Astrocyte (in vitro differentiated cells and primary cell): Measurements from ENCODE around the gene BMP10. TPM values are rescaled to one million over a fixed set of nuclear protein-coding genes. Genes with fewer than 3 reads are reported as not detected.

Experiments used
- DNase-seq: peaks from one replicate; pipeline ENCODE4 v3.0.0-alpha.2; 2010; ENCODE audit warnings: low read depth
- FAIRE-seq: peaks from 2 replicates; lab custom pipeline; 2011; peaks lifted over from hg19 to GRCh38; lab: Jason Lieb, UNC
- H2AFZ ChIP-seq: 2 replicates; pipeline ENCODE4 v1.6.0; 2012; ENCODE audit warnings: low read depth, low read length, inconsistent platforms
- H3K27ac ChIP-seq: 2 replicates; pipeline ENCODE4 v1.5.1; 2011; ENCODE audit warnings: low read depth, low read length, inconsistent platforms
- H3K27me3 ChIP-seq: 2 replicates; pipeline ENCODE4 v1.6.0; 2011; ENCODE audit warnings: low read length, inconsistent platforms; ENCODE audit not compliant: insufficient read depth
- H3K36me3 ChIP-seq: 2 replicates; pipeline ENCODE4 v1.5.1; 2011; ENCODE audit warnings: low read length, inconsistent platforms; ENCODE audit not compliant: insufficient read depth
- H3K4me1 ChIP-seq: 2 replicates; pipeline ENCODE4 v1.5.1; 2011; ENCODE audit warnings: low read length, inconsistent platforms; ENCODE audit not compliant: insufficient read depth
- H3K4me2 ChIP-seq: 2 replicates; pipeline ENCODE4 v1.6.0; 2012; ENCODE audit warnings: low read length, inconsistent platforms
- H3K4me3 ChIP-seq: 2 replicates; pipeline ENCODE4 v1.5.1; 2011; ENCODE audit warnings: low read depth, mild to moderate bottlenecking, low read length, inconsistent platforms; ENCODE audit not compliant: insufficient read depth
- H3K79me2 ChIP-seq: 2 replicates; pipeline ENCODE4 v1.6.0; 2012; ENCODE audit warnings: mild to moderate bottlenecking, low read length, inconsistent platforms; ENCODE audit not compliant: insufficient read depth
- H3K9ac ChIP-seq: 2 replicates; pipeline ENCODE4 v1.6.0; 2012; ENCODE audit warnings: mild to moderate bottlenecking, low read length, inconsistent platforms
- H3K9me3 ChIP-seq: 2 replicates; pipeline ENCODE4 v1.5.1; 2012; ENCODE audit warnings: low read depth, mild to moderate bottlenecking, low read length, inconsistent platforms; ENCODE audit not compliant: insufficient read depth
- H4K20me1 ChIP-seq: 2 replicates; pipeline ENCODE4 v1.6.0; 2012; ENCODE audit warnings: low read length, inconsistent platforms; ENCODE audit not compliant: insufficient read depth
- H3K27ac Mint-ChIP-seq: one replicate; pipeline ENCODE4 v1.8.0; 2021; ENCODE audit warnings: mild to moderate bottlenecking, mixed read lengths; ENCODE audit not compliant: unreplicated experiment
- H3K27me3 Mint-ChIP-seq: one replicate; pipeline ENCODE4 v1.8.0; 2021; ENCODE audit warnings: low read depth, mixed read lengths; ENCODE audit not compliant: unreplicated experiment
- H3K36me3 Mint-ChIP-seq: one replicate; pipeline ENCODE4 v1.8.0; 2021; ENCODE audit warnings: low read depth, mixed read lengths; ENCODE audit not compliant: unreplicated experiment
- H3K4me1 Mint-ChIP-seq: one replicate; pipeline ENCODE4 v1.8.0; 2021; ENCODE audit warnings: low read depth, mixed read lengths; ENCODE audit not compliant: unreplicated experiment
- H3K4me3 Mint-ChIP-seq: one replicate; pipeline ENCODE4 v1.8.0; 2021; ENCODE audit warnings: mild to moderate bottlenecking, moderate library complexity, mixed read lengths; ENCODE audit not compliant: unreplicated experiment
- H3K9me3 Mint-ChIP-seq: one replicate; pipeline ENCODE4 v1.8.0; 2021; ENCODE audit warnings: mild to moderate bottlenecking, mixed read lengths; ENCODE audit not compliant: unreplicated experiment
- EZH2 ChIP-seq: IDR thresholded peaks from 2 replicates; pipeline ENCODE4 v1.6.1; 2012; ENCODE audit warnings: mild to moderate bottlenecking, low read length, inconsistent platforms; ENCODE audit not compliant: insufficient read depth
- total RNA-seq: library from RNA; stranded (reverse); gene quantifications from 2 replicates; pipeline ENCODE4 v1.2.1, GENCODE V29; 2021
- TF ChIP-seq, protein P1 (sequence below): IDR thresholded peaks from 2 replicates; pipeline ENCODE4 v1.5.1; 2011; ENCODE audit warnings: low read depth, mild to moderate bottlenecking, inconsistent platforms, low read length, moderate library complexity; ENCODE audit not compliant: insufficient read depth

The BMP10 gene
- total RNA-seq, 1 donor from 2014 or later = not detected

- no peaks in the 10 kb centered on the region for H3K36me3 Mint-ChIP-seq
- H3K4me3 Mint-ChIP-seq = no peak overlapping the region
- no peaks in the 10 kb centered on the region for H3K27me3 Mint-ChIP-seq
- H3K9me3 Mint-ChIP-seq = no peaks in the 10 kb centered on the region
- FAIRE-seq = no peak
- Histone ChIP-seq H3K27ac (no peak overlapping the region), H3K27me3 (peaks cover 8% of the 10 kb centered on the region), H3K9me3 (no peaks in the 10 kb centered on the region), H3K9ac (no peak overlapping the region), H3K4me1 (peaks cover 6% of the 10 kb centered on the region), H3K4me3 (no peak overlapping the region), H3K4me2 (no peak overlapping the region), H3K79me2 (no peaks in the 10 kb centered on the region), H4K20me1 (no peaks in the 10 kb centered on the region), H3K36me3 (no peaks in the 10 kb centered on the region), H2AFZ (no peak overlapping the region)
- DNase-seq = no peak
- H3K27ac Mint-ChIP-seq = no peak overlapping the region
- no peak for TF ChIP-seq EZH2
- TF ChIP-seq, protein P1, sequence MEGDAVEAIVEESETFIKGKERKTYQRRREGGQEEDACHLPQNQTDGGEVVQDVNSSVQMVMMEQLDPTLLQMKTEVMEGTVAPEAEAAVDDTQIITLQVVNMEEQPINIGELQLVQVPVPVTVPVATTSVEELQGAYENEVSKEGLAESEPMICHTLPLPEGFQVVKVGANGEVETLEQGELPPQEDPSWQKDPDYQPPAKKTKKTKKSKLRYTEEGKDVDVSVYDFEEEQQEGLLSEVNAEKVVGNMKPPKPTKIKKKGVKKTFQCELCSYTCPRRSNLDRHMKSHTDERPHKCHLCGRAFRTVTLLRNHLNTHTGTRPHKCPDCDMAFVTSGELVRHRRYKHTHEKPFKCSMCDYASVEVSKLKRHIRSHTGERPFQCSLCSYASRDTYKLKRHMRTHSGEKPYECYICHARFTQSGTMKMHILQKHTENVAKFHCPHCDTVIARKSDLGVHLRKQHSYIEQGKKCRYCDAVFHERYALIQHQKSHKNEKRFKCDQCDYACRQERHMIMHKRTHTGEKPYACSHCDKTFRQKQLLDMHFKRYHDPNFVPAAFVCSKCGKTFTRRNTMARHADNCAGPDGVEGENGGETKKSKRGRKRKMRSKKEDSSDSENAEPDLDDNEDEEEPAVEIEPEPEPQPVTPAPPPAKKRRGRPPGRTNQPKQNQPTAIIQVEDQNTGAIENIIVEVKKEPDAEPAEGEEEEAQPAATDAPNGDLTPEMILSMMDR = peak; percentile 50
- H3K4me1 Mint-ChIP-seq = no peaks in the 10 kb centered on the region
These were observed 31.9 kb downstream of the BMP10 start for GRCh38 chr2:68839260-68839833.

DNA sequence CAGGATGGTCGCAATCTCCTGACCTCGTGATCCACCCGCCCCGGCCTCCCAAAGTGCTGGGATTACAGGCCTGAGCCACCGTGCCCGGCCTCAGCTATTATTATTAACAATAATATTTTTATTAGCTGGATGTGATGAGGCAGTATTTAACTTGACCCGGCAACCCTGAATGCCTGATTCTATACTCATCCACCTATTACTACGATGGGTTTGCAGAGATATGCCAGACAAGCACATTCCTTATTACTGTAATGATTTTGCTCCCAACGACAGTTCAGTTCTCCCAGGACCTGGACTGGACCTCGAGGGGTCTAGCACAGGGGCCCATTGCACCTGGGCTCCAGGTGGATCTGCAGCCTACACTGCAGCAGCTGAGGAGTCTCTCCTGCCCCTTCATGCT, 32.6 kb downstream of the BMP10 start:
- H3K9me3 Mint-ChIP-seq = no peaks in the 10 kb centered on the region
- Histone ChIP-seq H3K27ac (no peak overlapping the region), H2AFZ (no peak overlapping the region), H3K9ac (no peak overlapping the region), H3K79me2 (no peaks in the 10 kb centered on the region), H3K4me3 (no peak overlapping the region), H4K20me1 (no peaks in the 10 kb centered on the region), H3K4me2 (no peak overlapping the region), H3K27me3 (peaks cover 8% of the 10 kb centered on the region), H3K9me3 (no peaks in the 10 kb centered on the region), H3K36me3 (no peaks in the 10 kb centered on the region), H3K4me1 (peaks cover 6% of the 10 kb centered on the region)
- DNase-seq (no peak), FAIRE-seq (no peak)
- TF ChIP-seq, protein P1 = no peak
- TF ChIP-seq EZH2 = no peak
- H3K27ac Mint-ChIP-seq = no peak overlapping the region
- no peaks in the 10 kb centered on the region for H3K27me3 Mint-ChIP-seq
- no peaks in the 10 kb centered on the region for H3K36me3 Mint-ChIP-seq
- H3K4me3 Mint-ChIP-seq = no peak overlapping the region
- no peaks in the 10 kb centered on the region for H3K4me1 Mint-ChIP-seq

DNA sequence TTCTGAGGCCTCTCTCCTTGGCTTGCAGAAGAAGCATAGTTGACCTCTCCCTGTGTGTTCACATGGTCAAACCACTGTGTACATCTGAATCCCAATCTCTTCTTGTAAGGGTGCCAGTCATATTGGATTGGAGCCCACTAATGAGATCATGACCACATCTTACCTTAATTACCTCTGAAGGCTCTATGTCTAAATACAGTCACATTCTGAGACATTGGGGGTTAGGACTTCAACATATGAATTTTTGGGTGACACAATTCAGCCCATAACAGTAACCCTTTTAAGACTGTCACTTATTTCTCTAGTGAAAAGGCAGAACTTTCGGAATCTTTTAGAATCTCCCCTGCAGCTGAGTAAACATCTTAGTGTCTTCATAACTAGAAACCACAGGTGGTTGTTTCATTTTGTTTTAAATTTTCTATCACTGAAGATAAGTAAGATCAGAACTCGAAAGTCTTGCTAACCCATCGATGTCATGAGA, 33.3 kb downstream of the BMP10 start:
- FAIRE-seq = no peak
- Histone ChIP-seq H3K4me1 (peaks cover 7% of the 10 kb centered on the region), H3K79me2 (no peaks in the 10 kb centered on the region), H4K20me1 (no peaks in the 10 kb centered on the region), H3K27me3 (peaks cover 3% of the 10 kb centered on the region), H3K9me3 (no peaks in the 10 kb centered on the region), H3K9ac (no peak overlapping the region), H3K27ac (no peak overlapping the region), H3K4me2 (peak overlapping the region; percentile 12), H3K4me3 (no peak overlapping the region), H3K36me3 (no peaks in the 10 kb centered on the region), H2AFZ (no peak overlapping the region)
- no peak overlapping the region for H3K4me3 Mint-ChIP-seq
- no peaks in the 10 kb centered on the region for H3K4me1 Mint-ChIP-seq
- no peaks in the 10 kb centered on the region for H3K27me3 Mint-ChIP-seq
- peak; percentile 86 for DNase-seq
- H3K9me3 Mint-ChIP-seq = no peaks in the 10 kb centered on the region
- H3K36me3 Mint-ChIP-seq = no peaks in the 10 kb centered on the region
- H3K27ac Mint-ChIP-seq = no peak overlapping the region
- TF ChIP-seq EZH2 = no peak
- TF ChIP-seq, protein P1 = no peak
